Stimulated activated CD4-positive, alpha-beta T cell treated with anti-CD3 and anti-CD28 coated beads, TNF-alpha, amount 100 ng/mL, for 1 hour (primary cell): ENCODE measurements around the gene TAL2.

Experiments used
- DNase-seq, 3 donors: peaks; one replicate each; pipeline ENCODE4 v3.0.0-alpha.2; 2020; ENCODE audit warnings: low read depth in 3 of 3, low spot score in 1 of 3

The TAL2 gene

GRCh38 chr9:105706156-105706555 lies 43.9 kb downstream of the TAL2 start:
- DNase-seq = no peak

- DNase-seq = no peak
Observed at GRCh38 chr9:105708405-105708804, 46.1 kb downstream of the TAL2 start.

DNA sequence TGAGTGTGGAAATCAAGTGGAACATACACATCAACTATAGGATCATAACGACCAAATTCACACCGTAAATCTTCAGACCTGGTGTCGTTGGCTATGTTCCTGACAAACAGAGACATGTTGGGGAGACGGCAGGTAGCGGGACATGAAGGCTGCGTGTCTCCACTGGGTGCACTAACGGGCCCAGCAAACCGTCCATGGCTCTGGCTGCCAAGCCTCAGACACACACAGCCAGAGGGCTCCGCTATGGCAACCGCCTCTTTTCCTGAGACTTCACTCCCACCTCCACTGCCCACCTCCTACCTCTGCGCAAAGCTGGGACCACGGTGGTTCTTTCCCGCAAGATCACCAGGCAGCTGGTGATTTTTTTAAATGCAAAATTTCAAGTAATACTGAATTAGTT lies 48.4 kb downstream of the TAL2 start:
- DNase-seq = no peak

DNA sequence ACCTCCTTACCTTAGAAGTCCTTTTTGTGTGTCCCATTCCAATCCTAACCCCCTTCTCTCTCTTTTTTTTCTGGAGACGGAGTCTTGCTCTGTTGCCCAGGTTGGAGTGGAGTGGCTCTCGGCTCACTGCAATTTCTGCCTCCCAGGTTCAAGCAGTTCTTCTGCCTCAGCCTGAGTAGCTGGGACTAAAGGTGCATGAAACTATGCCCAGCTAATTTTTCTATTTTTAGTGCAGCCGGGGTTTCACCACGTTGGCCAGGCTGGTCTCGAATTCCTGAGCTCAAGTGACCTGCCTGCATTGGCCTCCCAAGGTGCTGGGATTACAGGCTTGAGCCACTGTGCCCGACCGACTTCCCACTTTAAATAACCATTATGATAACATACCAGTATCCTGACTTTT lies 49.6 kb downstream of the TAL2 start:
- DNase-seq = no peak

DNA sequence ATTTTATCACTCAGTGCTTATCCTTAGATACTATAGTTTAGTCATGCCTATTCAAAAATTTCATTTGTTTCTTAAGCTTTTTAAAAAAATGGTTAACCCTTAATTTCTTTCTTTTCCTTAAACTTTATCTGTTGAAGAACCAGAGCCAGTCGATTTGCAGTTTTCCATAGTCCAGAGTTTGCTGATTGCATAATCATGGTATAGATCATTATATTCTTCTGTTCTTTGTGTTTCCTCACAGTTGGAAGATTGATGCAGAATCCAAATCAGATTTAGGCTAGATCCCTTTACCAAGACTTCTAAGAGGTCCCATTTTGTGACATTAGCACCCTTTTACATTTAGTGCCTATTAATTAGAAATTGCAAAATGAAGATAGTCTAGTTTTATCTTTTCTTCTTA lies 50.0 kb downstream of the TAL2 start:
- no peak for DNase-seq
